Rectal smooth muscle tissue (tissue), 1 donor: ENCODE data around the gene USF3.

Source experiments
- H3K27ac ChIP-seq: one replicate; pipeline ENCODE4 v1.7.0; 2013; ENCODE audit warnings: low read depth, low read length, inconsistent platforms
- H3K27me3 ChIP-seq: one replicate; pipeline ENCODE4 v1.7.0; 2013; ENCODE audit warnings: low read length; ENCODE audit not compliant: control insufficient read depth, insufficient read depth
- H3K36me3 ChIP-seq: one replicate; pipeline ENCODE4 v1.7.0; 2013; ENCODE audit warnings: low read length; ENCODE audit not compliant: control insufficient read depth, insufficient read depth
- H3K4me1 ChIP-seq: one replicate; pipeline ENCODE4 v1.7.0; 2013; ENCODE audit warnings: low read length; ENCODE audit not compliant: control insufficient read depth, insufficient read depth
- H3K4me3 ChIP-seq: one replicate; pipeline ENCODE4 v1.7.0; 2013; ENCODE audit warnings: low read length
- H3K9ac ChIP-seq: one replicate; pipeline ENCODE4 v1.7.0; 2013; ENCODE audit warnings: low read length

USF3 gene

GRCh38 chr3:113695786-113696645 is at the start of gene USF3:
TSS of gene USF3 (minus strand) at chr3:113696642. CDS start at chr3:113674878, 21,764 bp downstream.
- no peaks in the 10 kb centered on the region for H3K36me3 ChIP-seq
- no peaks in the 10 kb centered on the region for H3K27me3 ChIP-seq
- H3K4me3 ChIP-seq = peak within 1 kb of the TSS; percentile 93
- peak within 1 kb of the TSS; percentile 94 for H3K27ac ChIP-seq
- peaks cover 4% of the 10 kb centered on the region for H3K4me1 ChIP-seq
- H3K9ac ChIP-seq = peak within 1 kb of the TSS; percentile 90

GRCh38 chr3:113745756-113746547 is 49.5 kb upstream of the USF3 start, which contains the start of gene NAA50:
TSS of gene NAA50 (minus strand) at chr3:113746249. CDS start at chr3:113745949, 300 bp downstream.
- peaks cover 15% of the 10 kb centered on the region for H3K4me1 ChIP-seq
- peak within 1 kb of the TSS; percentile 91 for H3K9ac ChIP-seq
- no peaks in the 10 kb centered on the region for H3K27me3 ChIP-seq
- no peaks in the 10 kb centered on the region for H3K36me3 ChIP-seq
- peak within 1 kb of the TSS; percentile 100 for H3K27ac ChIP-seq
- peak within 1 kb of the TSS; percentile 79 for H3K4me3 ChIP-seq

DNA sequence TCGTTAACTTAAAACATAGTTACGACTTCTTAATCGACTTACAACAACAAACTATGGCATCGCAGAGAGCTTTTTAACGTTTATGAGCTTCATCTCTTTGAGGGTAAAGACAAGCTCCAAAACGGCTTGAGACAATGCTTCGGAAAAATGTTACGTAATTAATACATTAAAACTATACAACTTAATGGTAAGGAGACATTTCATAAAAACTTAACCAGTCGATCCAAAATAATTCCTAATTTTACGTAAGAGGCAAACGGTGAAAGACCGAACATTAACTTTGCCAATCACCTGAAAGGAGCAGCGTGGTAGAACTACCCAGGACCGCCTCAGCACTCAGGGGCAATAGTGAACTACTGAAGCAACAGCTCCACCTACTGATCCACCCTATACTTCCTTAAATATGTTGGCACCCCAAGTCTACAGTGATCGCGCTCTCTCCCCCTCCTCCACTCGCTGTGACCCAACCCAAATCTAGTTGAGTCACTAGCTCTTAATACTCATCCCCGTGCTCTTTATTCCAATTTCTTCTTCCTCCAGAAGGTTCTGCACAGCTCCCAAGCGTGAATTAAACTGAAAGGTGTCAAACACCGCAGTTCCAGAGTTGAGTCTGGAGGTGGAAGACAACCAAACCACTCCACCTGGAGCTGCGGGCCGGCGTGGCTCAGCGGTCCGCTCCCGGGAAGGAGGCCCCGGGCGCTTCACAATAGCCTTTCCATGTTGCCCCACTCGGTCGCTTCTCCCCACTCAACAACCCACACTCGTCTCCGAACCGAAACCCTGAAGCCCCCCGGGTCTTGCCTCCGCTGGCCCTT is 48.7 kb upstream of the USF3 start:
- Histone ChIP-seq H3K36me3 (no peaks in the 10 kb centered on the region), H3K27me3 (no peaks in the 10 kb centered on the region), H3K4me3 (peak overlapping the region; percentile 79), H3K27ac (peak overlapping the region; percentile 100), H3K9ac (peak overlapping the region; percentile 66), H3K4me1 (peaks cover 15% of the 10 kb centered on the region)

- Histone ChIP-seq H3K4me1 (peaks cover 18% of the 10 kb centered on the region), H3K9ac (no peak overlapping the region)
Observed at GRCh38 chr3:113743006-113743630, 46.7 kb upstream of the USF3 start.

GRCh38 chr3:113741620-113742019 is 45.2 kb upstream of the USF3 start:
- Histone ChIP-seq H3K36me3 (no peaks in the 10 kb centered on the region), H3K27ac (no peak overlapping the region), H3K9ac (no peak overlapping the region), H3K4me3 (no peak overlapping the region), H3K27me3 (no peaks in the 10 kb centered on the region), H3K4me1 (peaks cover 17% of the 10 kb centered on the region)

More at GRCh38 chr3:113743006-113743630, 46.7 kb upstream of the USF3 start:
- Histone ChIP-seq H3K27me3 (no peaks in the 10 kb centered on the region), H3K36me3 (no peaks in the 10 kb centered on the region), H3K27ac (no peak overlapping the region), H3K4me3 (no peak overlapping the region)

DNA sequence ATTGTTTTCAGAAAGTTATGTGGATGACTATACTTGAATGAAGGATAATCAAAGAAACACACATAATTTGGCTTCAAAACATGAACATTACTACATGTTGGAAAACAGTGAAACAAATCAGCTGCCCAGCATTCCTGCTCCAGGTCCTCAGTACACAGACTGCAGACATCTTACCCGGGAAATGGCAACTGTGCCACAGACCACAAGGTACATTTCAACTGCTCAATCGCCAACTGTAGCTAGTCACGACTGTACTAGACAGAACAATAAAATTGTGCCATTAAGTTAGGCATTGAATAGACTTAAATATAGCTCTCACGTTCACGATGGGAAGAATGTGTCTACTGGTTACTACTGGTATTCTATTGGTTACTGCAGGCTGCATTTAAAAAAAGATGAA is 44.6 kb upstream of the USF3 start:
- Histone ChIP-seq H3K27me3 (no peaks in the 10 kb centered on the region), H3K36me3 (no peaks in the 10 kb centered on the region), H3K4me3 (no peak overlapping the region), H3K4me1 (peaks cover 18% of the 10 kb centered on the region), H3K9ac (no peak overlapping the region), H3K27ac (no peak overlapping the region)

- Histone ChIP-seq H3K4me1 (peaks cover 8% of the 10 kb centered on the region), H3K36me3 (no peaks in the 10 kb centered on the region), H3K27me3 (no peaks in the 10 kb centered on the region), H3K4me3 (no peak overlapping the region), H3K9ac (no peak overlapping the region), H3K27ac (no peak overlapping the region)
Observed at GRCh38 chr3:113736548-113737089, 40.2 kb upstream of the USF3 start.

GRCh38 chr3:113731694-113732093 is 35.3 kb upstream of the USF3 start:
- no peak overlapping the region for H3K27ac ChIP-seq
- H3K27me3 ChIP-seq = no peaks in the 10 kb centered on the region
- H3K9ac ChIP-seq = no peak overlapping the region
- no peak overlapping the region for H3K4me3 ChIP-seq
- peaks cover 2% of the 10 kb centered on the region for H3K4me1 ChIP-seq
- no peaks in the 10 kb centered on the region for H3K36me3 ChIP-seq

GRCh38 chr3:113730550-113730949 is 34.1 kb upstream of the USF3 start:
- Histone ChIP-seq H3K4me1 (peaks cover 3% of the 10 kb centered on the region), H3K9ac (no peak overlapping the region), H3K27ac (no peak overlapping the region), H3K36me3 (no peaks in the 10 kb centered on the region), H3K27me3 (no peaks in the 10 kb centered on the region), H3K4me3 (no peak overlapping the region)

GRCh38 chr3:113728661-113729060 is 32.2 kb upstream of the USF3 start:
- no peaks in the 10 kb centered on the region for H3K36me3 ChIP-seq
- peaks cover 6% of the 10 kb centered on the region for H3K4me1 ChIP-seq
- no peaks in the 10 kb centered on the region for H3K27me3 ChIP-seq
- no peak overlapping the region for H3K9ac ChIP-seq
- no peak overlapping the region for H3K4me3 ChIP-seq
- H3K27ac ChIP-seq = no peak overlapping the region

DNA sequence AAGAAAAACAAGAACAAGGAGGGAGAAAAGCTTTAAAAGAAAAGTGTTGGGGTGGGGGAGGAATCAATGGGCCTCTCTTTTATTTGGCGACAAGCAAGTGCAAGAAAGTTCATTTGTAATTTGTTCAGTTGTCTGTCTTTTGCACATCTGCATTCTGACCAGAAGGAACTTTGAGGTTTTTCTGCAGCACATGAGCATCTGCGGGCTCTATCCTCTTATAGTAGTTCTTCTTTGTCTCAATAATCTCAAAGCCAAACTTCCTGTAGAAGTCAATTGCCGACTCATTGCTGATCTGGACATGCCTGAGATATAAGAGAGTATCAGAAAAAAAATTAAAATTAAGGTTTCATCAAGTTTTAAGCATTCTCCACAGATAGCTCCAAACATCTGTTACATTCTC is 25.2 kb upstream of the USF3 start:
- H3K27ac ChIP-seq = no peak overlapping the region

More for the DNA sequence above, 25.2 kb upstream of the USF3 start:
- H3K4me3 ChIP-seq = no peak overlapping the region
- no peak overlapping the region for H3K9ac ChIP-seq
- peaks cover 8% of the 10 kb centered on the region for H3K36me3 ChIP-seq
- peaks cover 6% of the 10 kb centered on the region for H3K4me1 ChIP-seq
- H3K27me3 ChIP-seq = no peaks in the 10 kb centered on the region
